HepG2 (cell line): Measurements from ENCODE around the gene TICAM2. TPM values are rescaled to one million over a fixed set of nuclear protein-coding genes. Genes with fewer than 3 reads are reported as not detected.

Experiments used
- ATAC-seq: fragments of 200-7000 bp; cut with Tn5 transposase; 3 replicates; pipeline ENCODE4 v1.9.1; 2020; ENCODE audit warnings: mild to moderate bottlenecking, moderate library complexity
- BruUV-seq: library from RNA; stranded (reverse); fragments of 400-500 nt; replicated peaks from 2 replicates; lab custom pipeline; 2021; lab: Mats Ljungman, UMichigan
- CTCF ChIA-PET: fragments of 300-600 bp; formaldehyde crosslinking; extraction: SDS; loops from one replicate; lab custom pipeline; 2021; ENCODE audit warnings: low total read pairs, inconsistent platforms, low intra/inter-chr PET ratio; lab: Yijun Ruan, JAX
- POLR2A ChIA-PET: fragments of 350-600 bp; sonication (Branson Sonifier 250); formaldehyde crosslinking; loops from one replicate; lab custom pipeline; 2020; ENCODE audit warnings: antibody characterized with exemption, inconsistent platforms; lab: Yijun Ruan, JAX
- DNase-seq: peaks from one replicate; pipeline ENCODE4 v3.0.0-alpha.2; 2015; ENCODE audit warnings: low spot score
- FAIRE-seq: peaks from 3 replicates; lab custom pipeline; 2011; peaks lifted over from hg19 to GRCh38; lab: Jason Lieb, UNC
- H2AFZ ChIP-seq: one replicate; pipeline ENCODE4 v1.6.1; 2011; ENCODE audit warnings: low read length, inconsistent platforms
- H3K27ac ChIP-seq: fragments of 300-600 bp; 3 replicates; pipeline ENCODE4 v1.8.0; 2011; ENCODE audit warnings: mixed run types, mild to moderate bottlenecking, mixed read lengths, low read length, inconsistent platforms; ENCODE audit not compliant: insufficient read depth; ENCODE audit errors: extremely low read length
- H3K27me3 ChIP-seq, 2 experiments: fragments of 200-600 bp in 1 of 2; 2 replicates in 1 of 2; 3 replicates in 1 of 2; pipeline versions ENCODE4 v1.6.0 to v1.8.0; 2011; ENCODE audit warnings: low read length in 2 of 2, mild to moderate bottlenecking in 2 of 2, moderate library complexity in 2 of 2, inconsistent platforms in 1 of 2; ENCODE audit not compliant: insufficient read depth in 2 of 2, control insufficient read depth in 1 of 2
- H3K36me3 ChIP-seq, 2 experiments: fragments of 200-600 bp in 1 of 2; replicated peaks in 1 of 2; 2 replicates in 1 of 2; 3 replicates in 1 of 2; pipeline versions ENCODE4 v1.5.1 to v1.8.0; 2011; ENCODE audit warnings: low read length in 2 of 2, inconsistent platforms in 1 of 2; ENCODE audit not compliant: insufficient read depth in 2 of 2, control insufficient read depth in 1 of 2
- H3K4me1 ChIP-seq: 2 replicates; pipeline ENCODE4 v1.5.1; 2012; ENCODE audit warnings: low read length, inconsistent platforms; ENCODE audit not compliant: insufficient read depth
- H3K4me2 ChIP-seq: 2 replicates; pipeline ENCODE4 v1.6.0; 2011; ENCODE audit warnings: low read depth, low read length, inconsistent platforms
- H3K4me3 ChIP-seq, 3 experiments: fragments of 200-600 bp in 1 of 3; sonication (generic), shearing (Covaris generic) in 1 of 3; replicated peaks in 1 of 3; 2 replicates each; pipeline ENCODE4 v1.5.1; 2011 to 2016; ENCODE audit warnings: low read length in 3 of 3, inconsistent platforms in 2 of 3, low read depth in 2 of 3, mild to moderate bottlenecking in 2 of 3, control low read depth in 1 of 3, mixed read lengths in 1 of 3; ENCODE audit not compliant: insufficient read depth in 1 of 3
- H3K79me2 ChIP-seq: one replicate; pipeline ENCODE4 v1.6.1; 2011; ENCODE audit warnings: low read length, inconsistent platforms; ENCODE audit not compliant: insufficient read depth
- H3K9ac ChIP-seq: 2 replicates; pipeline ENCODE4 v1.6.0; 2011; ENCODE audit warnings: mild to moderate bottlenecking, low read depth, low read length, inconsistent platforms; ENCODE audit not compliant: insufficient read depth
- H3K9me3 ChIP-seq: 2 replicates; pipeline ENCODE4 v1.5.1; 2012; ENCODE audit warnings: mild to moderate bottlenecking, low read length
- H4K20me1 ChIP-seq: 2 replicates; pipeline ENCODE4 v1.6.0; 2011; ENCODE audit warnings: inconsistent platforms, mild to moderate bottlenecking, low read length, moderate library complexity; ENCODE audit not compliant: insufficient read depth
- AKAP8 ChIP-seq: sonication (generic); formaldehyde crosslinking; IDR thresholded peaks from 2 replicates; pipeline ENCODE4 v1.5.1; 2020; ENCODE audit warnings: mild to moderate bottlenecking, missing genetic modification reagents
- ATF1 ChIP-seq: IDR thresholded peaks from 2 replicates; pipeline ENCODE4 v1.6.1; 2016; ENCODE audit warnings: mild to moderate bottlenecking, control low read depth
- BHLHE40 ChIP-seq: IDR thresholded peaks from 2 replicates; pipeline ENCODE4 v1.6.1; 2011; ENCODE audit warnings: low read length, improper control_type of control experiment
- CENPT ChIP-seq: sonication (generic); formaldehyde crosslinking; IDR thresholded peaks from 2 replicates; pipeline ENCODE4 v1.8.0; 2022; ENCODE audit warnings: low read depth, mild to moderate bottlenecking, moderate library complexity, missing genetic modification reagents
- GABPB1 ChIP-seq: IDR thresholded peaks from 2 replicates; pipeline ENCODE4 v1.6.1; 2016; ENCODE audit warnings: mild to moderate bottlenecking, missing genetic modification reagents, moderate library complexity, missing compliant biosample characterization
- POGK ChIP-seq: sonication (generic); formaldehyde crosslinking; conservative IDR thresholded peaks from 2 replicates; pipeline ENCODE4 v1.8.0; 2022; ENCODE audit warnings: mild to moderate bottlenecking, moderate library complexity, missing genetic modification reagents
- SNAI1 ChIP-seq: sonication (generic); formaldehyde crosslinking; IDR thresholded peaks from 2 replicates; pipeline ENCODE4 v1.5.0; 2020; ENCODE audit warnings: mild to moderate bottlenecking, missing genetic modification reagents, borderline replicate concordance
- SP1 ChIP-seq, 2 experiments: fragments of 450-650 bp in 1 of 2; sonication (generic) in 1 of 2; formaldehyde crosslinking in 1 of 2; IDR thresholded peaks; 2 replicates each; pipeline versions ENCODE4 v1.4.0 to v1.6.1; 2016 to 2020; ENCODE audit warnings: missing genetic modification reagents in 1 of 2
- SP5 ChIP-seq: IDR thresholded peaks from 2 replicates; pipeline ENCODE4 v1.6.1; 2016; ENCODE audit warnings: low read depth, borderline replicate concordance
- ZNF274 ChIP-seq: sonication (generic); formaldehyde crosslinking; IDR thresholded peaks from 2 replicates; pipeline ENCODE4 v1.5.1; 2020; ENCODE audit warnings: mild to moderate bottlenecking, missing genetic modification reagents
- ZNF335 ChIP-seq: sonication (generic); formaldehyde crosslinking; IDR thresholded peaks from 2 replicates; pipeline ENCODE4 v1.4.0; 2020; ENCODE audit warnings: missing genetic modification reagents
- ZSCAN5A ChIP-seq: sonication (generic); formaldehyde crosslinking; IDR thresholded peaks from 2 replicates; pipeline ENCODE4 v1.8.0; 2022; ENCODE audit warnings: mild to moderate bottlenecking, missing genetic modification reagents, borderline replicate concordance
- ZZZ3 ChIP-seq: sonication (generic); formaldehyde crosslinking; IDR thresholded peaks from 2 replicates; pipeline ENCODE4 v1.4.0; 2020; ENCODE audit warnings: missing genetic modification reagents, mild to moderate bottlenecking, borderline replicate concordance
- WGBS: methylation state at CpG from one replicate; pipeline ENCODE4 v1.1.6; 2017; ENCODE audit warnings: low lambda C conversion rate; 5-methylcytosine and 5-hydroxymethylcytosine counted together
- in situ Hi-C: cut with HindIII; loops from 2 replicates; pipeline ENCODE4 v1.10.0; 2017; ENCODE audit warnings: low pct_unique_long_range_greater_than_20kb; ENCODE audit not compliant: extremely low pct_ligation_motif_present
- intact Hi-C: fragments of 100-400 bp; cut with micrococcal nuclease; formaldehyde crosslinking; loops from one replicate; pipeline ENCODE4 v1.10.0; 2022; ENCODE audit not compliant: unreplicated experiment
- polyA plus RNA-seq, 8 experiments: library from polyadenylated mRNA; depleted of rRNA in 3 of 8; stranded (reverse) in 7 of 8; unstranded in 1 of 8; fragments of >200 nt; fragmentation: Illumina TruSeq in 4 of 8; extraction: Trizol in 4 of 8; gene quantifications; 2 replicates each; pipeline versions ENCODE4 v1.2.1 to v1.2.3, GENCODE V29; 2011 to 2016; ENCODE audit warnings: low read depth in 4 of 8, missing spikeins in 1 of 8, mixed read lengths in 1 of 8; ENCODE audit not compliant: insufficient read depth in 1 of 8
- total RNA-seq, 5 experiments: library from RNA; depleted of rRNA; stranded (reverse); fragments of >200 nt; fragmentation: Illumina TruSeq; extraction: Trizol; gene quantifications; 2 replicates each; pipeline ENCODE4 v1.2.3, GENCODE V29; 2016; ENCODE audit warnings: low read depth in 1 of 5
- TF ChIP-seq, protein P1 (sequence below): sonication (generic); formaldehyde crosslinking; conservative IDR thresholded peaks from 2 replicates; pipeline ENCODE4 v1.8.1; 2023; ENCODE audit warnings: missing genetic modification reagents
- TF ChIP-seq, protein P2 (sequence below): sonication (generic); formaldehyde crosslinking; IDR thresholded peaks from 2 replicates; pipeline ENCODE4 v1.5.0; 2020; ENCODE audit warnings: missing genetic modification reagents

The TICAM2 gene
- total and polyA plus RNA-seq, 2 of the 13 experiments (the other 11 are each of a cell fraction or from before 2014, with no cell fraction given) = 0.04 TPM; not detected in 1

DNA sequence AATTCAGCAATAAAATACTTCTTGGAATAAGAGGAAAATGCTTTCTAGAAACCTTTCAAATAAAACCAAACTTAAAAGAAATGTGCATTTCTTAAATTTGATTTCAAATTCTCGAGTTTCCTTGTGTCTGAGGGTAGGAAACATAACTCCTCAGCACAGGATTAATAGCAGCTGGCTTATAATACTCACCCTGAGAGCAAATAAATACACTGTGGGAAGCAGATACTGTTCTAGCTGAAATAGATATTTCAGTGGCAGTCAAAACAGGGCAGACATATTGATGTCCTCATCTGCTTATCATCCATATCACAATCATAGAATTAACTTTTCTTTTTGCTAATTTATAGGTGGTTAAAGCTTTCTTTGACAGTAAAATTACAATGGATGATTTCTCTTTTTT, 33.6 kb downstream of the TICAM2 start (continued):
- TF ChIP-seq ZNF274 (CRISPR knock-in tag) = no peak
- TF ChIP-seq CENPT (CRISPR knock-in tag) = no peak
- TF ChIP-seq ZNF335 (CRISPR knock-in tag) = no peak
- no peak for TF ChIP-seq ZZZ3 (CRISPR knock-in tag)
- TF ChIP-seq SP5 (CRISPR knock-in tag) = no peak
- TF ChIP-seq, all 625 proteins: peak for 0

DNA sequence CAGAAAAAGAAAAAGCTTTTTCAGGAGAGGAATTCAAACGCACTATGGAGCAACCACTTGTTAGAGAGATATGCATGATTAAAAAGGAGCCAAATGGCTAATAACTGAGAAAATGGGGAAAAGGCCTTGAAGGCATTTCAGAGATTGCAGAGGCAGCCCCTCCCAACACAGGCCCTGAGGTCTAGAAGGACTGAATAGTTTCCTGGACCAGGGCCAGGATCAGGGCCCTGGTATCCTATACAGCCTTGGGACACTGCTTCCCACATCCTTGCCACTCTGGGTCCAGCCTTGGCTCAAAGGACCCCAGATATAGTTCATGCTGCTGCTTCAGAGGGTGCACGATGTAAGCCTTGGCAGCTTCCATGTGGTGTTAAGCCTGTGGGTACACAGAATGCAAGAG, 37.0 kb downstream of the TICAM2 start:
- DNase-seq = no peak
- Histone ChIP-seq H3K4me1 (no peaks in the 10 kb centered on the region), H3K79me2 (no peaks in the 10 kb centered on the region), H3K4me3 (no peak overlapping the region), H3K27ac (no peak overlapping the region), H3K9ac (no peak overlapping the region), H3K4me2 (no peak overlapping the region), H4K20me1 (no peaks in the 10 kb centered on the region), H3K27me3 (peaks cover 0 to 2% of the 10 kb centered on the region in 2 experiments; a peak in 1 of 5 replicates), H2AFZ (no peak overlapping the region), H3K36me3 (no peaks in the 10 kb centered on the region), H3K9me3 (no peaks in the 10 kb centered on the region)
- no peak for TF ChIP-seq ATF1 (CRISPR knock-in tag)
- no peak for TF ChIP-seq AKAP8 (CRISPR knock-in tag)
- TF ChIP-seq, protein P1, sequence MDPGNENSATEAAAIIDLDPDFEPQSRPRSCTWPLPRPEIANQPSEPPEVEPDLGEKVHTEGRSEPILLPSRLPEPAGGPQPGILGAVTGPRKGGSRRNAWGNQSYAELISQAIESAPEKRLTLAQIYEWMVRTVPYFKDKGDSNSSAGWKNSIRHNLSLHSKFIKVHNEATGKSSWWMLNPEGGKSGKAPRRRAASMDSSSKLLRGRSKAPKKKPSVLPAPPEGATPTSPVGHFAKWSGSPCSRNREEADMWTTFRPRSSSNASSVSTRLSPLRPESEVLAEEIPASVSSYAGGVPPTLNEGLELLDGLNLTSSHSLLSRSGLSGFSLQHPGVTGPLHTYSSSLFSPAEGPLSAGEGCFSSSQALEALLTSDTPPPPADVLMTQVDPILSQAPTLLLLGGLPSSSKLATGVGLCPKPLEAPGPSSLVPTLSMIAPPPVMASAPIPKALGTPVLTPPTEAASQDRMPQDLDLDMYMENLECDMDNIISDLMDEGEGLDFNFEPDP (CRISPR knock-in tag) = no peak
- TF ChIP-seq SNAI1 (CRISPR knock-in tag) = no peak
- TF ChIP-seq GABPB1 (CRISPR knock-in tag) = no peak
- TF ChIP-seq BHLHE40 = no peak
- no peak for TF ChIP-seq POGK
- TF ChIP-seq, protein P2, sequence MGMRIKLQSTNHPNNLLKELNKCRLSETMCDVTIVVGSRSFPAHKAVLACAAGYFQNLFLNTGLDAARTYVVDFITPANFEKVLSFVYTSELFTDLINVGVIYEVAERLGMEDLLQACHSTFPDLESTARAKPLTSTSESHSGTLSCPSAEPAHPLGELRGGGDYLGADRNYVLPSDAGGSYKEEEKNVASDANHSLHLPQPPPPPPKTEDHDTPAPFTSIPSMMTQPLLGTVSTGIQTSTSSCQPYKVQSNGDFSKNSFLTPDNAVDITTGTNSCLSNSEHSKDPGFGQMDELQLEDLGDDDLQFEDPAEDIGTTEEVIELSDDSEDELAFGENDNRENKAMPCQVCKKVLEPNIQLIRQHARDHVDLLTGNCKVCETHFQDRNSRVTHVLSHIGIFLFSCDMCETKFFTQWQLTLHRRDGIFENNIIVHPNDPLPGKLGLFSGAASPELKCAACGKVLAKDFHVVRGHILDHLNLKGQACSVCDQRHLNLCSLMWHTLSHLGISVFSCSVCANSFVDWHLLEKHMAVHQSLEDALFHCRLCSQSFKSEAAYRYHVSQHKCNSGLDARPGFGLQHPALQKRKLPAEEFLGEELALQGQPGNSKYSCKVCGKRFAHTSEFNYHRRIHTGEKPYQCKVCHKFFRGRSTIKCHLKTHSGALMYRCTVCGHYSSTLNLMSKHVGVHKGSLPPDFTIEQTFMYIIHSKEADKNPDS = no peak
- TF ChIP-seq ZSCAN5A (CRISPR knock-in tag) = no peak
- no peak for TF ChIP-seq SP1 (IDR thresholded peaks at IDR 0.05)
- no peak for TF ChIP-seq SP1 (CRISPR knock-in tag; IDR thresholded peaks at IDR 0.05)
- in situ Hi-C loops = no loop called here
- POLR2A ChIA-PET = no interaction called here
- no peak for FAIRE-seq
- WGBS = 89% methylated on average over 1 of the region's 2 CpGs
- intact Hi-C loops = no loop called here
- ATAC-seq = no peak
- CTCF ChIA-PET = no interaction called here
- BruUV-seq = no TSS peak
